ENCODE data around the gene INPP4B.

- TF ChIP-seq CTCF (conservative IDR thresholded peaks at IDR 0.05; ENCODE audit: low read length) (no peak), EZH2phosphoT487 (IDR thresholded peaks at IDR 0.05; ENCODE audit: borderline replicate concordance, low read depth, low read length) (no peak)
Measured at GRCh38 chr4:142893012-142893411, 46.9 kb upstream of the INPP4B start.
